HG03280 (cell line): ENCODE data around the gene ASB11.
"Not testable (repeated sequence)": the region's sequence is repeated elsewhere in the genome, so short reads cannot be mapped to it uniquely, and the experiment has no call there.

Experiments
- ATAC-seq: cut with Tn5 transposase; IDR thresholded peaks from one replicate; pipeline ENCODE4 v1.9.1; 2021; ENCODE audit warnings: mild to moderate bottlenecking, moderate library complexity; ENCODE audit not compliant: unreplicated experiment

The ASB11 gene

GRCh38 chrX:15310117-15310516 lies 5.3 kb downstream of the ASB11 start:
- ATAC-seq: no peak

- ATAC-seq: not testable (repeated sequence)
These were observed 9.5 kb downstream of the ASB11 start for GRCh38 chrX:15305899-15306298.

GRCh38 chrX:15301924-15302323 lies 13.5 kb downstream of the ASB11 start:
- ATAC-seq: no peak

- no peak for ATAC-seq
These were observed 15.2 kb downstream of the ASB11 start for GRCh38 chrX:15299941-15300851.

GRCh38 chrX:15298780-15299179 lies 16.7 kb downstream of the ASB11 start:
- ATAC-seq: no peak

GRCh38 chrX:15298201-15298600 lies 17.2 kb downstream of the ASB11 start:
- no peak for ATAC-seq

GRCh38 chrX:15293451-15293850 lies 22.0 kb downstream of the ASB11 start:
- no peak for ATAC-seq

- ATAC-seq: no peak
These were observed 22.6 kb downstream of the ASB11 start for GRCh38 chrX:15292861-15293260.

GRCh38 chrX:15277604-15278003 lies 37.8 kb downstream of the ASB11 start:
- no peak for ATAC-seq

GRCh38 chrX:15274946-15275345 lies 40.5 kb downstream of the ASB11 start:
- no peak for ATAC-seq

GRCh38 chrX:15273275-15273674 lies 42.2 kb downstream of the ASB11 start:
- not testable (repeated sequence) for ATAC-seq

- ATAC-seq: no peak
These were observed 43.7 kb downstream of the ASB11 start for GRCh38 chrX:15271757-15272156.

GRCh38 chrX:15269618-15270521 lies 45.6 kb downstream of the ASB11 start, which contains the start of gene ASB9:
Gene ASB9 (minus strand): TSS chrX:15270083. CDS start chrX:15269874, 209 bp downstream.
- no peak for ATAC-seq

GRCh38 chrX:15269120-15269519 lies 46.3 kb downstream of the ASB11 start:
- ATAC-seq: no peak

GRCh38 chrX:15254852-15255251 lies 60.6 kb downstream of the ASB11 start:
- ATAC-seq: no peak

- ATAC-seq: no peak
These were observed 69.5 kb downstream of the ASB11 start for GRCh38 chrX:15245896-15246295.

- ATAC-seq: no peak
These were observed 71.0 kb downstream of the ASB11 start for GRCh38 chrX:15244421-15244820.

- ATAC-seq: no peak
These were observed 72.4 kb downstream of the ASB11 start for GRCh38 chrX:15242899-15243555.

- ATAC-seq: no peak
These were observed 74.1 kb downstream of the ASB11 start for GRCh38 chrX:15241301-15241700.

GRCh38 chrX:15240414-15240813 lies 75.0 kb downstream of the ASB11 start:
- ATAC-seq: no peak

- no peak for ATAC-seq
These were observed 79.3 kb downstream of the ASB11 start for GRCh38 chrX:15236146-15236545.
